ENCODE results near the gene RPP25. TPM values are rescaled to one million over a fixed set of nuclear protein-coding genes. Genes with fewer than 3 reads are reported as not detected.

Gene RPP25
- total RNA-seq, 1 experiment from 2014 or later = 31.3 TPM

DNA sequence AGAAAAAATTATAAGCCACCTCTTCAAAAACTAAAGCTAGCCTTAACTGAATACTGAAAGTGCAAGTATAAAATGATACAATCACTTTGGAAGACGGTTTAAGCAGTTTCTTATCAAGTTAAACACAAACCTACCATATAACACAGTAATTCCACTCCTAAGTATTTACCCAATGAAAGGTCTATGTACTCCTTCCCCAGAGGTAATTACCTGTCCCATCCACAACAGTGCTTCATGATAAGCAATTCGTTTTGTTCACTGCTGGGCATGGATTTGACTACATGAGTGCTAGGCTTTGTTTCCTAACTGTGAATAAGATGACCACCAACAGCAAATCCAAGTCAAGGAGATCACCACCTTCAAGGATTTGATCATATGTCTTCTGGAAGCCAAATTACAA is 23.0 kb downstream of the RPP25 start:
- no peak for TF ChIP-seq EMX1 (CRISPR knock-in tag; IDR thresholded peaks at IDR 0.05)
- TF ChIP-seq, protein P1, sequence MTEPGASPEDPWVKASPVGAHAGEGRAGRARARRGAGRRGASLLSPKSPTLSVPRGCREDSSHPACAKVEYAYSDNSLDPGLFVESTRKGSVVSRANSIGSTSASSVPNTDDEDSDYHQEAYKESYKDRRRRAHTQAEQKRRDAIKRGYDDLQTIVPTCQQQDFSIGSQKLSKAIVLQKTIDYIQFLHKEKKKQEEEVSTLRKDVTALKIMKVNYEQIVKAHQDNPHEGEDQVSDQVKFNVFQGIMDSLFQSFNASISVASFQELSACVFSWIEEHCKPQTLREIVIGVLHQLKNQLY (CRISPR knock-in tag; IDR thresholded peaks at IDR 0.05) = no peak
- ATAC-seq (no peak), DNase-seq (ENCODE audit: low spot score) (no peak)
- H3K27me3 Mint-ChIP-seq (ENCODE audit: low read depth) = no peaks in the 10 kb centered on the region
- H3K9me3 Mint-ChIP-seq = no peaks in the 10 kb centered on the region
- ChIA-PET CTCF (interaction anchor here (2.7 kb wide), 1 partner anchor 32 kb away, joined by 23 read pairs; no protein-coding TSS in a partner anchor), POLR2A (interaction anchor here (0.6 kb wide), 1 partner anchor 55 kb away, joined by 3 read pairs; no protein-coding TSS in a partner anchor)
- peaks cover 25% of the 10 kb centered on the region for H3K36me3 Mint-ChIP-seq
- H3K4me3 Mint-ChIP-seq = no peak overlapping the region
- H3K27ac Mint-ChIP-seq = no peak overlapping the region; the same call in 1 of the 2 replicates
- peaks cover 8% of the 10 kb centered on the region for H3K4me1 Mint-ChIP-seq

DNA sequence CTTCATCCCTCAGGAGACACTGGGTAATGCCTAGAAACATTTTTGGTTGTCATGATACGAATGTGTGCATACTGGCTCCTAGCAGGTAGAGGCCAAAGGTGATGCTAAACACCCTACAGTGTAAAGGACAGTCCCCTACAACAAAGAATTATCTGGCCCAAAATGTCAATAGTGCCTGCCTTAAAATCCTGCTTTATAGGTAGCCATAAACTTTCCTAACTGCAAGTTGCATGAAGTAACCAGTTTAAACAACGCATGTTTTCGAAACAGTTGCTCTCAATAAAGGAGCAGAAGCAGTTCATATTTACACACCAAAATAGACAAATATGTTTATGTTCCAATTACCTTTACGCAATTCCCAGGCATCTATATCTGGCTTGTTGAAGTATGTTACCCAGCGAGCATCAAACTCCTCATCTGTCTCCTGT is 27.8 kb downstream of the RPP25 start:
- CTCF ChIA-PET = no interaction called here
- TF ChIP-seq, protein P2, sequence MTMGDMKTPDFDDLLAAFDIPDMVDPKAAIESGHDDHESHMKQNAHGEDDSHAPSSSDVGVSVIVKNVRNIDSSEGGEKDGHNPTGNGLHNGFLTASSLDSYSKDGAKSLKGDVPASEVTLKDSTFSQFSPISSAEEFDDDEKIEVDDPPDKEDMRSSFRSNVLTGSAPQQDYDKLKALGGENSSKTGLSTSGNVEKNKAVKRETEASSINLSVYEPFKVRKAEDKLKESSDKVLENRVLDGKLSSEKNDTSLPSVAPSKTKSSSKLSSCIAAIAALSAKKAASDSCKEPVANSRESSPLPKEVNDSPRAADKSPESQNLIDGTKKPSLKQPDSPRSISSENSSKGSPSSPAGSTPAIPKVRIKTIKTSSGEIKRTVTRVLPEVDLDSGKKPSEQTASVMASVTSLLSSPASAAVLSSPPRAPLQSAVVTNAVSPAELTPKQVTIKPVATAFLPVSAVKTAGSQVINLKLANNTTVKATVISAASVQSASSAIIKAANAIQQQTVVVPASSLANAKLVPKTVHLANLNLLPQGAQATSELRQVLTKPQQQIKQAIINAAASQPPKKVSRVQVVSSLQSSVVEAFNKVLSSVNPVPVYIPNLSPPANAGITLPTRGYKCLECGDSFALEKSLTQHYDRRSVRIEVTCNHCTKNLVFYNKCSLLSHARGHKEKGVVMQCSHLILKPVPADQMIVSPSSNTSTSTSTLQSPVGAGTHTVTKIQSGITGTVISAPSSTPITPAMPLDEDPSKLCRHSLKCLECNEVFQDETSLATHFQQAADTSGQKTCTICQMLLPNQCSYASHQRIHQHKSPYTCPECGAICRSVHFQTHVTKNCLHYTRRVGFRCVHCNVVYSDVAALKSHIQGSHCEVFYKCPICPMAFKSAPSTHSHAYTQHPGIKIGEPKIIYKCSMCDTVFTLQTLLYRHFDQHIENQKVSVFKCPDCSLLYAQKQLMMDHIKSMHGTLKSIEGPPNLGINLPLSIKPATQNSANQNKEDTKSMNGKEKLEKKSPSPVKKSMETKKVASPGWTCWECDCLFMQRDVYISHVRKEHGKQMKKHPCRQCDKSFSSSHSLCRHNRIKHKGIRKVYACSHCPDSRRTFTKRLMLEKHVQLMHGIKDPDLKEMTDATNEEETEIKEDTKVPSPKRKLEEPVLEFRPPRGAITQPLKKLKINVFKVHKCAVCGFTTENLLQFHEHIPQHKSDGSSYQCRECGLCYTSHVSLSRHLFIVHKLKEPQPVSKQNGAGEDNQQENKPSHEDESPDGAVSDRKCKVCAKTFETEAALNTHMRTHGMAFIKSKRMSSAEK (CRISPR knock-in tag; IDR thresholded peaks at IDR 0.05; ENCODE audit: borderline replicate concordance) = no peak
- TF ChIP-seq SMAD3 (CRISPR knock-in tag; IDR thresholded peaks at IDR 0.05; ENCODE audit: borderline replicate concordance) (no peak), GABPB1 (CRISPR knock-in tag; IDR thresholded peaks at IDR 0.05) (0 out of 2 replicates have a peak, but pooled peaks have one; percentile 27)
- POLR2A ChIA-PET = no interaction called here
- Mint-ChIP-seq H3K4me1 (no peaks in the 10 kb centered on the region), H3K36me3 (peaks cover 51% of the 10 kb centered on the region), H3K27ac (no peak overlapping the region), H3K4me3 (no peak overlapping the region), H3K9me3 (no peaks in the 10 kb centered on the region), H3K27me3 (ENCODE audit: low read depth) (no peaks in the 10 kb centered on the region)
- ATAC-seq (no peak), DNase-seq (ENCODE audit: low spot score) (no peak)

DNA sequence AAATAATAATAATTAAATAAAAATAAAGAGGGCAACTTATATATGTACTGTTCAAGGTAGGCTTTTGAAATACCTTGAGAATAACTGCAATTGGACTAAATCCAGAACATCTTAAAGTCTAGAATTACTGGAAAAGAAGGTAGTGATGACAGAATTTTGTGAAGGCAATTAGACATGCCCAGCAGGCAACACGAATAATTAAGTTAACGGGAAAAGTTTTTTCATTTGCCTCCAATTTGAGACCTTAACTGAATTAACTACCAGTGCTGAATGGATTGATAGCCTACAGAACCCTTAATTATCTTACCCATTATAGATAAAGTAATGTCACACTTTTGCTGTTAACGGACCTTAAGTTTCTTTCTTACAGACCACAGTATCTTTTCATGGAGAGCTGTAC is 32.0 kb downstream of the RPP25 start:
- TF ChIP-seq, protein P3, sequence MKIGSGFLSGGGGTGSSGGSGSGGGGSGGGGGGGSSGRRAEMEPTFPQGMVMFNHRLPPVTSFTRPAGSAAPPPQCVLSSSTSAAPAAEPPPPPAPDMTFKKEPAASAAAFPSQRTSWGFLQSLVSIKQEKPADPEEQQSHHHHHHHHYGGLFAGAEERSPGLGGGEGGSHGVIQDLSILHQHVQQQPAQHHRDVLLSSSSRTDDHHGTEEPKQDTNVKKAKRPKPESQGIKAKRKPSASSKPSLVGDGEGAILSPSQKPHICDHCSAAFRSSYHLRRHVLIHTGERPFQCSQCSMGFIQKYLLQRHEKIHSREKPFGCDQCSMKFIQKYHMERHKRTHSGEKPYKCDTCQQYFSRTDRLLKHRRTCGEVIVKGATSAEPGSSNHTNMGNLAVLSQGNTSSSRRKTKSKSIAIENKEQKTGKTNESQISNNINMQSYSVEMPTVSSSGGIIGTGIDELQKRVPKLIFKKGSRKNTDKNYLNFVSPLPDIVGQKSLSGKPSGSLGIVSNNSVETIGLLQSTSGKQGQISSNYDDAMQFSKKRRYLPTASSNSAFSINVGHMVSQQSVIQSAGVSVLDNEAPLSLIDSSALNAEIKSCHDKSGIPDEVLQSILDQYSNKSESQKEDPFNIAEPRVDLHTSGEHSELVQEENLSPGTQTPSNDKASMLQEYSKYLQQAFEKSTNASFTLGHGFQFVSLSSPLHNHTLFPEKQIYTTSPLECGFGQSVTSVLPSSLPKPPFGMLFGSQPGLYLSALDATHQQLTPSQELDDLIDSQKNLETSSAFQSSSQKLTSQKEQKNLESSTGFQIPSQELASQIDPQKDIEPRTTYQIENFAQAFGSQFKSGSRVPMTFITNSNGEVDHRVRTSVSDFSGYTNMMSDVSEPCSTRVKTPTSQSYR (CRISPR knock-in tag; IDR thresholded peaks at IDR 0.05) = no peak
- TF ChIP-seq, protein P4, sequence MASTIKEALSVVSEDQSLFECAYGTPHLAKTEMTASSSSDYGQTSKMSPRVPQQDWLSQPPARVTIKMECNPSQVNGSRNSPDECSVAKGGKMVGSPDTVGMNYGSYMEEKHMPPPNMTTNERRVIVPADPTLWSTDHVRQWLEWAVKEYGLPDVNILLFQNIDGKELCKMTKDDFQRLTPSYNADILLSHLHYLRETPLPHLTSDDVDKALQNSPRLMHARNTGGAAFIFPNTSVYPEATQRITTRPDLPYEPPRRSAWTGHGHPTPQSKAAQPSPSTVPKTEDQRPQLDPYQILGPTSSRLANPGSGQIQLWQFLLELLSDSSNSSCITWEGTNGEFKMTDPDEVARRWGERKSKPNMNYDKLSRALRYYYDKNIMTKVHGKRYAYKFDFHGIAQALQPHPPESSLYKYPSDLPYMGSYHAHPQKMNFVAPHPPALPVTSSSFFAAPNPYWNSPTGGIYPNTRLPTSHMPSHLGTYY (CRISPR knock-in tag; IDR thresholded peaks at IDR 0.05) = no peak
- TF ChIP-seq NR3C1 (CRISPR knock-in tag; conservative IDR thresholded peaks at IDR 0.05; ENCODE audit: low read depth) = no peak
- TF ChIP-seq, protein P5, sequence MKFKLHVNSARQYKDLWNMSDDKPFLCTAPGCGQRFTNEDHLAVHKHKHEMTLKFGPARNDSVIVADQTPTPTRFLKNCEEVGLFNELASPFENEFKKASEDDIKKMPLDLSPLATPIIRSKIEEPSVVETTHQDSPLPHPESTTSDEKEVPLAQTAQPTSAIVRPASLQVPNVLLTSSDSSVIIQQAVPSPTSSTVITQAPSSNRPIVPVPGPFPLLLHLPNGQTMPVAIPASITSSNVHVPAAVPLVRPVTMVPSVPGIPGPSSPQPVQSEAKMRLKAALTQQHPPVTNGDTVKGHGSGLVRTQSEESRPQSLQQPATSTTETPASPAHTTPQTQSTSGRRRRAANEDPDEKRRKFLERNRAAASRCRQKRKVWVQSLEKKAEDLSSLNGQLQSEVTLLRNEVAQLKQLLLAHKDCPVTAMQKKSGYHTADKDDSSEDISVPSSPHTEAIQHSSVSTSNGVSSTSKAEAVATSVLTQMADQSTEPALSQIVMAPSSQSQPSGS (CRISPR knock-in tag; IDR thresholded peaks at IDR 0.05; ENCODE audit: borderline replicate concordance, low read depth) = no peak
- TF ChIP-seq, protein P6, sequence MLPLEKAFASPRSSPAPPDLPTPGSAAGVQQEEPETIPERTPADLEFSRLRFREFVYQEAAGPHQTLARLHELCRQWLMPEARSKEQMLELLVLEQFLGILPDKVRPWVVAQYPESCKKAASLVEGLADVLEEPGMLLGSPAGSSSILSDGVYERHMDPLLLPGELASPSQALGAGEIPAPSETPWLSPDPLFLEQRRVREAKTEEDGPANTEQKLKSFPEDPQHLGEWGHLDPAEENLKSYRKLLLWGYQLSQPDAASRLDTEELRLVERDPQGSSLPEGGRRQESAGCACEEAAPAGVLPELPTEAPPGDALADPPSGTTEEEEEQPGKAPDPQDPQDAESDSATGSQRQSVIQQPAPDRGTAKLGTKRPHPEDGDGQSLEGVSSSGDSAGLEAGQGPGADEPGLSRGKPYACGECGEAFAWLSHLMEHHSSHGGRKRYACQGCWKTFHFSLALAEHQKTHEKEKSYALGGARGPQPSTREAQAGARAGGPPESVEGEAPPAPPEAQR (CRISPR knock-in tag; IDR thresholded peaks at IDR 0.05) = no peak
- H3K4me1 Mint-ChIP-seq = no peaks in the 10 kb centered on the region
- ChIA-PET POLR2A (no interaction called here), CTCF (interaction anchor here (1.0 kb wide), 1 partner anchor 23 kb away, joined by 3 read pairs; no protein-coding TSS in a partner anchor)
- no peaks in the 10 kb centered on the region for H3K27me3 Mint-ChIP-seq (ENCODE audit: low read depth)
- ATAC-seq = no peak
- no peak overlapping the region for H3K27ac Mint-ChIP-seq
- DNase-seq (ENCODE audit: low spot score) = no peak
- no peaks in the 10 kb centered on the region for H3K9me3 Mint-ChIP-seq
- H3K4me3 Mint-ChIP-seq = no peak overlapping the region
- peaks cover 69% of the 10 kb centered on the region for H3K36me3 Mint-ChIP-seq

Data from WTC11 (cell line).